SJSA1 (cell line): ENCODE results near the gene MAPK1. TPM values are rescaled to one million over a fixed set of nuclear protein-coding genes. Genes with fewer than 3 reads are reported as not detected.
A peak's percentile ranks its signal among the peaks of the same experiment; 100 is the strongest.
"Not testable (repeated sequence)": the region's sequence is repeated elsewhere in the genome, so short reads cannot be mapped to it uniquely, and the experiment has no call there.

Experiments used
- DNase-seq, 2 experiments: peaks; one replicate each; pipeline ENCODE4 v3.0.0-alpha.2; 2015 to 2020; ENCODE audit warnings: low spot score in 2 of 2, low read depth in 1 of 2
- H3K27ac ChIP-seq: fragments of 250-450 bp; sonication (Bioruptor Pico); 2 replicates; pipeline ENCODE4 v1.5.1; 2020; ENCODE audit warnings: mild to moderate bottlenecking, moderate library complexity
- H3K27me3 ChIP-seq: fragments of 250-450 bp; sonication (Bioruptor Pico); replicated peaks from 2 replicates; pipeline ENCODE4 v1.5.1; 2020; ENCODE audit warnings: mild to moderate bottlenecking, moderate library complexity
- H3K36me3 ChIP-seq: fragments of 250-450 bp; sonication (Bioruptor Pico); 2 replicates; pipeline ENCODE4 v1.5.1; 2020; ENCODE audit warnings: mild to moderate bottlenecking
- H3K4me1 ChIP-seq: fragments of 250-450 bp; sonication (Bioruptor Pico); replicated peaks from 2 replicates; pipeline ENCODE4 v1.6.1; 2021; ENCODE audit warnings: mild to moderate bottlenecking
- H3K4me3 ChIP-seq: fragments of 250-450 bp; sonication (Bioruptor Pico); 2 replicates; pipeline ENCODE4 v1.5.1; 2020; ENCODE audit warnings: mild to moderate bottlenecking
- H3K9me3 ChIP-seq: fragments of 250-450 bp; sonication (Bioruptor Pico); replicated peaks from 2 replicates; pipeline ENCODE4 v1.5.1; 2020; ENCODE audit warnings: mild to moderate bottlenecking
- total RNA-seq: library from RNA; depleted of rRNA; stranded (reverse); fragments of >200 nt; shearing (Covaris generic); gene quantifications from 2 replicates; pipeline ENCODE4 v1.2.3, GENCODE V29; 2014

MAPK1 gene
- total RNA-seq, 1 experiment from 2014 or later: 113 TPM

GRCh38 chr22:21741790-21742189, 125.7 kb downstream of the MAPK1 start:
- Histone ChIP-seq H3K4me3 (no peak overlapping the region), H3K27me3 (no peaks in the 10 kb centered on the region), H3K4me1 (peaks cover 28% of the 10 kb centered on the region), H3K36me3 (no peaks in the 10 kb centered on the region), H3K9me3 (no peaks in the 10 kb centered on the region), H3K27ac (no peak overlapping the region)
- DNase-seq: no peak

- Histone ChIP-seq H3K4me3 (no peak overlapping the region), H3K27ac (no peak overlapping the region), H3K9me3 (peaks cover 3% of the 10 kb centered on the region), H3K27me3 (no peaks in the 10 kb centered on the region), H3K4me1 (peaks cover 30% of the 10 kb centered on the region), H3K36me3 (no peaks in the 10 kb centered on the region)
- DNase-seq: no peak
Measured at GRCh38 chr22:21741059-21741458, 126.4 kb downstream of the MAPK1 start.

GRCh38 chr22:21739828-21740377, 127.5 kb downstream of the MAPK1 start:
- DNase-seq: no peak
- no peak overlapping the region for H3K27ac ChIP-seq
- H3K9me3 ChIP-seq: peaks cover 4% of the 10 kb centered on the region
- H3K36me3 ChIP-seq: no peaks in the 10 kb centered on the region
- H3K27me3 ChIP-seq: no peaks in the 10 kb centered on the region
- H3K4me3 ChIP-seq: no peak overlapping the region
- H3K4me1 ChIP-seq: peaks cover 39% of the 10 kb centered on the region

GRCh38 chr22:21738966-21739365, 128.5 kb downstream of the MAPK1 start:
- Histone ChIP-seq H3K27me3 (no peaks in the 10 kb centered on the region), H3K9me3 (peaks cover 4% of the 10 kb centered on the region), H3K27ac (no peak overlapping the region), H3K36me3 (no peaks in the 10 kb centered on the region), H3K4me3 (no peak overlapping the region), H3K4me1 (peaks cover 37% of the 10 kb centered on the region)
- peak in 1 of 2 experiments; percentile 45 for DNase-seq

DNA sequence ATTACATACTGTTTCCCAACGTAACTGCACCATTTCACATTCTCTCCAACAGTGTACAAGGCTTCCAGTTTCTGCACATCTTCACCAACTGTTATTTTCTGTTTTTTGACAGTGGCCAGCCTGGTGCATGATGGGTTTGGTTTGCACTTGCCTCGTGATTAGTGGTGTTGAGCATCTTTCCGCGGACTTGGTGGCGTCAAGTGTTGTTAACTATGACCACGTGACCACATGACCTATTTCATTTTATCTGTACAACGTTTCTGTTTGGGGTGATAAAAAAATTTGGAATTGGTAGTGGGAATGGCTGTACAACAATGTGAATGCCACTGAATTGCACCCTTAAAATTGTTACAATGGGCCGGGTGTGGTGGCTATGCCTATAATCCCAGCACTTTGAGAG, 129.4 kb downstream of the MAPK1 start:
- peaks cover 4% of the 10 kb centered on the region for H3K9me3 ChIP-seq
- peaks cover 34% of the 10 kb centered on the region for H3K4me1 ChIP-seq
- H3K36me3 ChIP-seq: no peaks in the 10 kb centered on the region
- no peaks in the 10 kb centered on the region for H3K27me3 ChIP-seq
- H3K4me3 ChIP-seq: no peak overlapping the region
- no peak for DNase-seq
- no peak overlapping the region for H3K27ac ChIP-seq

DNA sequence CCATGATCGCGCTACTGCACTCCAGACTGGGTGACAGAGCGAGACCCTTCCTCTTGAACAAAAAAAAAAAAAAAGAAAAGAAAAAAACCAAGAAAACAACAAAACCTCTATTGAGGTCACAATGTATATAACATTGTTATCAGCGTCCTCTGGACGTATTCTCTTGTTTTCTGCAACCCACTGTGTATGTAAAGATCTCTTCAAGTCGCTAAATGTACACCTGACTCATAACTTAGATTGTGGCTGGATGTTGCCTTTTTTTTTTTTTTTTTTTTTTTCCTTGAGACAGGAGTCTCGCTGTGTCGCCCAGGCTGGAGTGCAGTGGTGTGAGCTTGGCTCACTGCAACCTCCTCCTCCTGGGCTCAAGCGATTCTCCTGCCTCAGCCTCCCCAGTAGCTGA, 130.5 kb downstream of the MAPK1 start:
- DNase-seq: no peak
- H3K27me3 ChIP-seq: no peaks in the 10 kb centered on the region
- H3K36me3 ChIP-seq: no peaks in the 10 kb centered on the region
- H3K4me3 ChIP-seq: no peak overlapping the region
- H3K9me3 ChIP-seq: peaks cover 4% of the 10 kb centered on the region
- H3K27ac ChIP-seq: no peak overlapping the region
- H3K4me1 ChIP-seq: peaks cover 34% of the 10 kb centered on the region

GRCh38 chr22:21736084-21736642, 131.3 kb downstream of the MAPK1 start:
- no peak overlapping the region for H3K27ac ChIP-seq
- peaks cover 4% of the 10 kb centered on the region for H3K9me3 ChIP-seq

DNA sequence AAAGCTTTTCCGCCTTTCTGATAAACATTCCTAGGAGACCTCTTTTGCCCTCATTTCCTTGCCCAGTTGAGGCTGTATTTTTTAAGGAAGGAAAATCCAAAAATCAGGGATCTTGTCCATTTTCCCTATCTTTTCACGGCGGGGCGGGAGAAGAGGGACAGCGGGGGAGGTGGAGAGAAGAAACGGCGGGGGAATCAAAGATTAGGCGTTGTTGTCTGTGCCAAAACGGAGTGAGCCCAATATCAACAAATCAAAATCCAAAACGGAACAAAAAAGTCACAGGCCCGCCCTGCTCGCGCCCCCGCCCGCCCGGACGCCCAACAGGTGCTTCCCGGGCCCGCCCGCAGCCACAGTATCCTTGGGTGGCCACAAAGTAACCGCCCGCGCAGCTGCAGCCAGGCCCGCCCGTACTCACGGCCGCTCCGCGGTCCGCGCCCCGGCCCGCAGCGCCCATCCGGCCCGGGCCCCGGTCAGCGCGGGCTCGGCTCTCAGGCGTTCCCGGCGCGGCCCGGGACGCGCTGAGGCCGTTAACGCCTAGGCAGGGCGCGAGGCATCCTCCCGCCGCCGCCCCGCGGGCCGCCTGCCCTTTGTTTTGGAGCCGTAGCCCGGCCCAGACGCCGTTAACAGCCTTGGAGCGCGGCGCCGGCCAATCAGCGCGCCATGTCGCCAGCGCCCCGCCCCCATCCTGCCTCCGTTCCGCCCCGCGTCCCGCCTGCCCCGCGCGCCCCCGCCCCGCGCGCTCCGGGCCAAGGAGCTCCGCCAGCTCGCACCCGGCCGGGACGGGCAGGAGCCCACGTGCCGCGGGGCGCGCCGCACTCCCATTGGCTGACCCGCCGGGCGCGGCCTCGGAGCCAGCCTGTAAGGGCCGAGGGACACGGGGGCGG, 132.0 kb downstream of the MAPK1 start, which contains the start of gene YPEL1:
Gene YPEL1 (minus strand): TSS at position 595 of the 884 bp plus-strand sequence. CDS start 25,050 bp downstream, outside the sequence.
- Histone ChIP-seq H3K36me3 (no peaks in the 10 kb centered on the region), H3K4me3 (peak within 1 kb of the TSS; percentile 87), H3K9me3 (peaks cover 4% of the 10 kb centered on the region), H3K4me1 (peaks cover 34% of the 10 kb centered on the region), H3K27me3 (no peaks in the 10 kb centered on the region), H3K27ac (no peak within 1 kb of the TSS; the same call in 1 of the 2 replicates)
- peak in 1 of 2 experiments; percentile 83 for DNase-seq

More at GRCh38 chr22:21736084-21736642, 131.3 kb downstream of the MAPK1 start:
- H3K36me3 ChIP-seq: no peaks in the 10 kb centered on the region
- H3K27me3 ChIP-seq: no peaks in the 10 kb centered on the region
- peaks cover 34% of the 10 kb centered on the region for H3K4me1 ChIP-seq
- H3K4me3 ChIP-seq: peak overlapping the region; percentile 87
- no peak for DNase-seq

- no peaks in the 10 kb centered on the region for H3K27me3 ChIP-seq
- H3K27ac ChIP-seq: no peak overlapping the region
Measured at GRCh38 chr22:21734540-21735199, 132.8 kb downstream of the MAPK1 start.

GRCh38 chr22:21731503-21731902, 135.9 kb downstream of the MAPK1 start:
- H3K4me1 ChIP-seq: peaks cover 15% of the 10 kb centered on the region
- no peaks in the 10 kb centered on the region for H3K36me3 ChIP-seq
- H3K27me3 ChIP-seq: no peaks in the 10 kb centered on the region
- H3K4me3 ChIP-seq: no peak overlapping the region
- DNase-seq: no peak
- H3K27ac ChIP-seq: no peak overlapping the region
- peaks cover 4% of the 10 kb centered on the region for H3K9me3 ChIP-seq

More at GRCh38 chr22:21734540-21735199, 132.8 kb downstream of the MAPK1 start:
- Histone ChIP-seq H3K36me3 (no peaks in the 10 kb centered on the region), H3K4me3 (peak overlapping the region; percentile 87), H3K4me1 (peaks cover 34% of the 10 kb centered on the region), H3K9me3 (peaks cover 4% of the 10 kb centered on the region)
- no peak for DNase-seq

GRCh38 chr22:21730535-21731308, 136.7 kb downstream of the MAPK1 start:
- H3K4me3 ChIP-seq: no peak overlapping the region
- no peaks in the 10 kb centered on the region for H3K36me3 ChIP-seq
- no peaks in the 10 kb centered on the region for H3K9me3 ChIP-seq
- H3K4me1 ChIP-seq: peaks cover 10% of the 10 kb centered on the region
- DNase-seq: no peak
- H3K27ac ChIP-seq: no peak overlapping the region
- H3K27me3 ChIP-seq: no peaks in the 10 kb centered on the region

GRCh38 chr22:21729184-21729583, 138.3 kb downstream of the MAPK1 start:
- not testable (repeated sequence) for H3K9me3 ChIP-seq, H3K27ac ChIP-seq, H3K4me3 ChIP-seq, H3K36me3 ChIP-seq, DNase-seq, H3K4me1 ChIP-seq, H3K27me3 ChIP-seq

DNA sequence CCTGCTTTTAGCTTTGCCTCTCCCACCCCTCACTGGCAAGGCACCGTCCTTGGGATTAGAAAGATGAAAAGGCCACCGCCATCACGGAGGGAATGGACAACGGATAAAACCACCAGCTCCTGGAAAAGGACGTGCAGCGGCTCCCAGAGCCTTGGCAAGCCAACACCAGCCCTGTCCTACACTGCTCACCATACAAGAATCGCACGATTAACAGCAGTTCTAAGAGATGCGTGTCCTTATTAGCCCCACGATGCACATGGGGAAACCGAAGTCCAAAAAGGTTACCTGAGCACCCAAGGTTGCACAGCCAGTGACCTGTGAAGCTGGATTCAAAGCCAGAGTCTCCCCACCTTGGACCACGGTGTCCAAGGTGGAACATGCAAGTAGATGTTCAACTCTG, 139.2 kb downstream of the MAPK1 start:
- Histone ChIP-seq H3K27ac (no peak overlapping the region), H3K9me3 (no peaks in the 10 kb centered on the region), H3K4me3 (no peak overlapping the region), H3K27me3 (no peaks in the 10 kb centered on the region), H3K36me3 (no peaks in the 10 kb centered on the region), H3K4me1 (no peaks in the 10 kb centered on the region; the same call in 1 of the 2 replicates)
- DNase-seq: no peak
